Prostate gland (tissue), 2 donors: Measurements from ENCODE around the gene HOXC12. TPM values are rescaled to one million over a fixed set of nuclear protein-coding genes. Genes with fewer than 3 reads are reported as not detected.

ENCODE experiments used
- DNase-seq: peaks from one replicate; pipeline ENCODE4 v3.0.0-alpha.2; 2019; ENCODE audit warnings: low spot score
- H3K27ac ChIP-seq, 2 donors: fragments of 200-600 bp; sonication (generic); 2 replicates each; pipeline ENCODE4 v1.5.1; 2017 to 2019
- H3K27me3 ChIP-seq: fragments of 200-600 bp; sonication (generic); replicated peaks from 2 replicates; pipeline ENCODE4 v1.5.1; 2019; ENCODE audit not compliant: insufficient read depth
- H3K36me3 ChIP-seq, 2 donors: fragments of 200-600 bp; sonication (generic); 1 replicate in 1 of 2; 2 replicates in 1 of 2; pipeline versions ENCODE4 v1.5.1 to v1.8.1; 2017 to 2019
- H3K4me1 ChIP-seq: fragments of 200-600 bp; sonication (generic); replicated peaks from 2 replicates; pipeline ENCODE4 v1.5.1; 2019
- H3K4me3 ChIP-seq, 2 donors: fragments of 200-600 bp; sonication (generic); 2 replicates each; pipeline ENCODE4 v1.5.1; 2017 to 2019
- H3K9me3 ChIP-seq: fragments of 200-600 bp; sonication (generic); 2 replicates; pipeline ENCODE4 v1.5.1; 2017
- CTCF ChIP-seq, 4 experiments: fragments of 200-600 bp in 2 of 4; fragments of 450-650 bp in 2 of 4; sonication (generic) in 2 of 4; IDR thresholded peaks; 1 replicate in 3 of 4; 2 replicates in 1 of 4; pipeline ENCODE4 v1.5.1; 2016 to 2019; ENCODE audit warnings: antibody characterized with exemption in 4 of 4, mild to moderate bottlenecking in 2 of 4, moderate library complexity in 2 of 4
- POLR2A ChIP-seq: fragments of 450-650 bp; IDR thresholded peaks from one replicate; pipeline ENCODE4 v1.6.1; 2016; ENCODE audit warnings: antibody characterized with exemption, mild to moderate bottlenecking
- POLR2AphosphoS5 ChIP-seq: sonication (generic); formaldehyde crosslinking; IDR thresholded peaks from one replicate; pipeline ENCODE4 v1.6.1; 2017; ENCODE audit warnings: antibody characterized with exemption
- WGBS: methylation state at CpG from one replicate; pipeline ENCODE4 v1.1.5; 2018; 5-methylcytosine and 5-hydroxymethylcytosine counted together
- intact Hi-C: fragments of 100-400 bp; cut with DNase I; formaldehyde crosslinking; loops from one replicate; pipeline ENCODE4 v1.14.2; 2022
- total RNA-seq, 2 donors: library from RNA; depleted of rRNA; stranded (reverse); fragments of >200 nt; gene quantifications; one replicate each; pipeline ENCODE4 v1.1.0, GENCODE V29; 2016

Gene HOXC12
- total RNA-seq, 2 donors from 2014 or later = not detected

GRCh38 chr12:53982648-53983567 lies 28.2 kb downstream of the HOXC12 start:
- Histone ChIP-seq H3K4me1 (no peaks in the 10 kb centered on the region), H3K9me3 (no peaks in the 10 kb centered on the region), H3K27me3 (peaks cover 72% of the 10 kb centered on the region), H3K36me3 (no peaks in the 10 kb centered on the region), H3K27ac (no peak overlapping the region), H3K4me3 (no peak overlapping the region)
- TF ChIP-seq POLR2AphosphoS5 (no peak), CTCF (IDR thresholded peaks at IDR 0.05) (no peak), POLR2A (no peak)
- 39% methylated on average over 26 of the region's 26 CpGs for WGBS
- intact Hi-C loops = no loop called here
- no peak for DNase-seq

DNA sequence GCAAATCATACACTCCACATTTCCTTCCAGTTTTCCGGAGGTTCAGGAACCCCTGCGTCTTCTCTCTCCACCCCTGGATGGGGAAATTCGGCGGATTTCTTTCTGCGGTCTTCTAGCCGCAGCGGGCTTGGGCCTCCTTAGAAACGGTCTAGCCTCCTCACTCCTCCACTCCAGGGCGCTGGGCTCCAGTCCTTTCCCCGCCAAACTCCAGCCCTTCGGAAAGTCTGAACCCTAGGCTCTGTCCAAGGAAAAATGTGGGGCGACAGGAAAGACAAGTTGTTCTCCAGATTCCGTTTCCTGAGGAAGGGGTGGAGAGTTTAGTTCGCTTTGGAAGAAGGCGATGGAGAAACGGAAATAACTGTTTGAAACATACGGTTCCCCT lies 28.9 kb downstream of the HOXC12 start:
- intact Hi-C loops = no loop called here
- H3K4me3 ChIP-seq = no peak overlapping the region
- no peaks in the 10 kb centered on the region for H3K4me1 ChIP-seq
- no peaks in the 10 kb centered on the region for H3K36me3 ChIP-seq
- DNase-seq = no peak
- 20% methylated on average over 17 of the region's 17 CpGs for WGBS
- TF ChIP-seq CTCF (IDR thresholded peaks at IDR 0.05) = no peak
- TF ChIP-seq POLR2A = no peak
- no peak for TF ChIP-seq POLR2AphosphoS5
- H3K27ac ChIP-seq = no peak overlapping the region
- no peaks in the 10 kb centered on the region for H3K9me3 ChIP-seq
- peaks cover 71% of the 10 kb centered on the region for H3K27me3 ChIP-seq

- intact Hi-C loops = no loop called here
- no peak for DNase-seq
- Histone ChIP-seq H3K9me3 (no peaks in the 10 kb centered on the region), H3K4me1 (no peaks in the 10 kb centered on the region), H3K27me3 (peaks cover 75% of the 10 kb centered on the region), H3K36me3 (no peaks in the 10 kb centered on the region), H3K27ac (no peak overlapping the region), H3K4me3 (no peak overlapping the region)
- WGBS = 19% methylated on average over 30 of the region's 30 CpGs
- TF ChIP-seq POLR2A = no peak
- TF ChIP-seq CTCF (IDR thresholded peaks at IDR 0.05) = no peak
- TF ChIP-seq POLR2AphosphoS5 = no peak
Observed at GRCh38 chr12:53983950-53984572, 29.4 kb downstream of the HOXC12 start.

DNA sequence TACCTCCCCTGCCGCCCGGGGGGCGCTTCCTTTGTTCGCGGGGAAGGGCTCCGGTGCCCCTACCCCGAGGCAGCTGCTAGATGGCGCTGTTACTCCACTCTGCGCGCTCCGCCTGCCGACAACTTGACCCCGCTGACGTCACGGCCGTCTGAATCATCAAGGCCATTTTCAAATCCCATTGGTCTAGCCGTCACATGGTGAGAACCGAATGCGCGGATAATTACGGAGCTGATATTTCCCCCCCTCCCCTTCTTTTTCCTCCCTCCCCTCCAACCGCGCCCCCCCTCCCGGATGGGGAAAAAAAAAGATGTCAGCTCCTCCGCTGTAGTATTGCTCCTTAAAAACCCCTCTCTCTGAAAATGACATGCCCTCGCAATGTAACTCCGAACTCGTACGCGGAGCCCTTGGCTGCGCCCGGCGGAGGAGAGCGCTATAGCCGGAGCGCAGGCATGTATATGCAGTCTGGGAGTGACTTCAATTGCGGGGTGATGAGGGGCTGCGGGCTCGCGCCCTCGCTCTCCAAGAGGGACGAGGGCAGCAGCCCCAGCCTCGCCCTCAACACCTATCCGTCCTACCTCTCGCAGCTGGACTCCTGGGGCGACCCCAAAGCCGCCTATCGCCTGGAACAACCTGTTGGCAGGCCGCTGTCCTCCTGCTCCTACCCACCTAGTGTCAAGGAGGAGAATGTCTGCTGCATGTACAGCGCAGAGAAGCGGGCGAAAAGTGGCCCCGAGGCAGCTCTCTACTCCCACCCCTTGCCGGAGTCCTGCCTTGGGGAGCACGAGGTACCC lies 30.4 kb downstream of the HOXC12 start, which contains the start of gene HOXC10:
HOXC10 (plus strand) TSS at position 246 of the 791 bp plus-strand sequence; CDS start at position 360, 114 bp downstream.
- WGBS = 4% methylated on average over 55 of the region's 55 CpGs
- intact Hi-C loops = no loop called here
- no peak within 1 kb of the TSS for H3K4me3 ChIP-seq
- H3K27me3 ChIP-seq = peaks cover 75% of the 10 kb centered on the region
- no peaks in the 10 kb centered on the region for H3K9me3 ChIP-seq
- H3K36me3 ChIP-seq = no peaks in the 10 kb centered on the region
- H3K4me1 ChIP-seq = no peaks in the 10 kb centered on the region
- TF ChIP-seq POLR2AphosphoS5 = no peak
- no peak for TF ChIP-seq POLR2A
- no peak for TF ChIP-seq CTCF (IDR thresholded peaks at IDR 0.05)
- DNase-seq = no peak
- no peak within 1 kb of the TSS for H3K27ac ChIP-seq
